GM19467 (cell line): ENCODE measurements around the gene ASAP3.

Experiments used
- ATAC-seq: cut with Tn5 transposase; IDR thresholded peaks from one replicate; pipeline ENCODE4 v1.9.1; 2021; ENCODE audit warnings: mild to moderate bottlenecking, moderate library complexity; ENCODE audit not compliant: unreplicated experiment

Gene ASAP3

DNA sequence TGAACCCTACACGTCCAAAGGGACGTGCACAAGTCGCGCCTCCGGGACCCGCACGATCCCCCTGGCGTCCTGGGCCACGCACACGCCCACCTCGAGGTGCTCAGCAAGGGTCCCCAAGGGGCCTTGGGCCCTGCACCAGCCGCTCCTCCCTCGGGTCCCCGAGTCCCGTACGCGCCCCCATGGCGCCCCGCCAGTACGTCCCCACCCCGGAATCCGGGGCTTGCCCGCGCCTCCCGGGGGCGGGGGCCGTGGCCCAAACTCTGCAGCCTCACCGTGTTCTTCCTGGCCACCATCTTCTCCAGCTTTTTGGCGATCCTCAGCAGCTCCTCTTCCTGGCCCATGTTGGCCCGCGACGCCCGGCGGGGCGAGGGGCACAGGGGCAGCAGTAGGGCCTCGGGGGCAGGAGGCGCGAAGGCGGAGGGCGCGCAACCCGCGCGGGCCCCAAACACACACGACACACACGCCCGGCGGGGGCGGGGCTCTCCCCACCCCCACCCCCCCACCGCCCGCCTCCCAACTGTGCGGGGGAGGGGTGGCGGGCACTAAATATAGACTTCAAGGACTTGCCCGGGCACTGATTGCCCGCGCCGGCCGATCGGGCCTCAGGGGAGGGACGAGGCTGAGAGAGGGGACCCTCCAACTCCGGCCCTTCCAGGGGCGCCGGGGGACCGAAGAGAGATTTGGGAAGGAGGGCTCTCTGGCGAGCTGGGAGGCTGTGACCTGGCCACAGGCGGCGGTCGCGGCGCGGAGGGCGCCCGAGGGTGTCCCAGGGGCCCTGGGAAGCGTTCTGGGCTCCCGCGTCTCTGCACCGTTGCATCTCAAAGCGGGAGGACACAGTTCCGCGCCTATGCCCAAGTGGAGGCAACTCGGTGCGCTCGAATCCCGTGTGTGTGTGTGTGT, 59.4 kb downstream of the ASAP3 start, which contains the start of gene TCEA3:
Gene TCEA3, minus strand, starts transcription at position 456 of the 900 bp plus-strand sequence. Its CDS starts 115 bp downstream, at position 341.
- no peak for ATAC-seq

GRCh38 chr1:23423415-23424292, 60.3 kb downstream of the ASAP3 start:
- no peak for ATAC-seq

DNA sequence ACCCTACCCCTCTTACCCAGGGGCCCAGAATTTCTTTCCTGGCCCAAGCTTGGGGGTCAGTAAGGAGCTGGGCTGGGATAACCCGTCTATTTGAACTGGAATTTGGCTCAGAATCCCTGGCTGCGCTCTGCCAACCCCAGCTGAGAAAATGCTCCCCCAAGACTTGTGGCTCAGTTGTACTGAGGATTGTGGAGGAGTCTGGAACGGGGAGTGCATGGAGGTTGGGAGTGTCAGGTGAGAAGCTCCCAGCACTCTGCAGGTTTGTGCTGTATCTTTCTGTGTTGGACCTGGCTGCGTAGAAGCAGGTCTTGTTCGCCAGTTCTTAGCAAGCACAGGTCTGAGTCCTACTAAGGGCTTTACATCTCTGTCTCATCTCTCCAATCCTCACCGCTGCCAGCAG, 61.0 kb downstream of the ASAP3 start:
- no peak for ATAC-seq

DNA sequence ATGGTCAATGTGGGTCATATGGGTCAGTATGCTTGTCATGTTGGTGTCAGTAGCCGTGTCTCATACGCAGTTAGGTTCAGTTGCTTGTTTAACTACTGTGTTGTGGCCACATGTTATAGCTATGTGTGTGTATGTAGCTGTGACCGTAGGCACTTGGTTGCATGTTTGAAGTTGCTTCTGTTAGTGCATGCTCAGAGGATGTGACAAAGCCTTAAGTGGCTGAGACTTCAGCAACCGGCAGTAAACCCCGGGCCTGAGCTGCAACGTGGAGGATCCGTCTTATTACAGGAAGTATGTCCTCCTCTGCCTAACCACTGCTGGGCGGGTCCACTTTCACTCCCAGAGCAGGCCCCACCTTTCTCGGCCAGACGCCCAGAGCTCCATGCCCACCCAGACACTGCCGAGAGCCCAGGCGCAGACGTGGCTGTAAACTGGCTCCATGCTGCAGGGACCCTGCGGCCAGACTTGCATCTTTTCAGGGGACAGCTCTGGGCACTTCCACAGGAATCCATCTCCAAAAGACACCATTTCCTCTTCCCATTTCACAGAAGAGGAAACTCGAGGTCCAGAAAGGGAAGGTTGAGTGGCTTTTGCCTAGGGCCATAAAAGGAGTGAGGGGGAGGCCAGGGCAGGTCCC, 61.6 kb downstream of the ASAP3 start:
- no peak for ATAC-seq

DNA sequence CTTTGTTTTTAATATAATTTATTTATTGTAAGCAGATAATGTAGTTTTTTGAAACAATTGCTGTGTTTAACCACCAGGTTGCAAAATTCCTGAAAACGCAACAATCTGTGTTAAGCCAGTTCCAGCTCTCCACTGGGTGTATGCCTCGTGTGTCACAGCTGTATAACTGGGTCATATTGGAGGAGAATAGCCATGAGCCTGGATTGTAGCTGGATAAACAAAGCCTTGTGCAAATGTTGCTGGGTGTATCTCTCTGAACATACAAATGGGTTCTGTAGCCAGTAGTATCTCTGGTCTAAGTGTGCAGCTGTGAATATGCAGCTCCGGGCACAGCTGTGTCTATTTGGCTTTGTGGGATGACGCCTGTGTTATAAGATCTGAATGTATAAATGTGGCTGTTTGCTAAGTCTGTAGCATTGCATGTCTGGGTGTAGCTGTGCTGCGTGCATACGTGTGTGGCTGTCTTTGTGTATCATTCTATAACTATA, 62.2 kb downstream of the ASAP3 start:
- ATAC-seq, result no peak

- ATAC-seq, result no peak
Measured at GRCh38 chr1:23421343-23421742, 62.6 kb downstream of the ASAP3 start.

GRCh38 chr1:23420778-23421177, 63.2 kb downstream of the ASAP3 start:
- ATAC-seq, result no peak

DNA sequence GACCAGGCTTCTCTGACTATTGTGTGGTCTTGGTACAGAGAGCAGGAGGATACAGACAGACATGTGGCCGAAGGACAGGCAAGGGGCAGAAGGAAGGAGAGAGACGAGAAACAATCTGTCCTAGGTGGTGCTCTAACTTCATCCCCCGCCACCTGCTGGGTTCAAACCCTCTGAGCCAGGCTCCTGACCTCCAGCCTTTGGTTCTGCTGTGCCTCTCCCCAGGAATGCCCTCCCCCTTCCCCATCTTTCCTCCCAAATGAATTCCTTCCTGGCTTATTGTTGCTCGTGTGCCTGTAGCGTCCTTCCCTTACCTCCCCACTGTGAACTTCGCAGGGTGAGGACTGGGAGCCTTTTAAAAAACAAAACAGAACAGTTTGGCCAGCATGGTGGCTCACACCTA, 64.8 kb downstream of the ASAP3 start:
- no peak for ATAC-seq

- ATAC-seq, result no peak
Measured at GRCh38 chr1:23417570-23417969, 66.4 kb downstream of the ASAP3 start.

DNA sequence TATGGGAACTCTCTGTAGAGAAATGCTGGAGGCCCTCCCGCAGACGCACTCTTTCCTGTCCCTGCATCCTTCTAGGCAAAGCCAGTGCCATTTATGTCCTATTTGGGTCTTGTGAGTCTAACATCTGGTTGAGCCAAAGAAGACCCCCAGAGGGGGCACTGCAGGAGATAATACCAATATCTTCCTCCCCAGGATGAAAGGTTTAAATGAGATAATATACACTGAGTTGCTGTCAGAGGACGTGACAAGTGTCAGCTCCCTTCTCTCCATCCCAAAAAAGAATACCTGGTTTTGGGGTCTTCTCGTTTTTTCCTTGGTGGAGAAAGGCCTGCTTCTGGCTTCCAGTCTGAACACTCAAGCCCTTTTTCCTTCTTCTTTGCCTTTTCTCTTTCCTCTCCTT, 67.0 kb downstream of the ASAP3 start:
- no peak for ATAC-seq

DNA sequence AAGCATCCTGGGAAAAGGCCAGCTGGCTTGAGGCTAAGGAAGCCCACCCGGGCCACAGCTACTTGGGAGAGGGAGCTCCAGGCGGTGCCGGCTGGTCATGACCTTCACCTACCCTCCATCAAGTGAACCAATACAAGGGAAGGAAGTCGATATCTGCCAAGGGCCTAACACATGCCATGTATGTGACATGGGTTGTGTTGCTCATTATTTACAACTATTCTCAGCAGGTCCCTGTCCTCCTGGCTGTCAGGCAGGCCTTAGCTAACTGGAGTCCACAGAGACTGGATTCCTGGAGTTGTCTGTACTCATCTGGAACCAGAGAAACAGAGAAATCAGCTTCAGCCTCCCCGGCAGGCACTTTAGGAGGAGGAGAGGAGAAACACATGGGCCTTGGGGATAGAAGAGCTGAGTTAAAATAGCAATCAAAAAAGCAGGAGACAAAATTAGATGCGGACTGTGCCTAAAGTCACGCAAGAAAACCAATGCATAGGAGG, 75.1 kb downstream of the ASAP3 start:
- ATAC-seq, result no peak

DNA sequence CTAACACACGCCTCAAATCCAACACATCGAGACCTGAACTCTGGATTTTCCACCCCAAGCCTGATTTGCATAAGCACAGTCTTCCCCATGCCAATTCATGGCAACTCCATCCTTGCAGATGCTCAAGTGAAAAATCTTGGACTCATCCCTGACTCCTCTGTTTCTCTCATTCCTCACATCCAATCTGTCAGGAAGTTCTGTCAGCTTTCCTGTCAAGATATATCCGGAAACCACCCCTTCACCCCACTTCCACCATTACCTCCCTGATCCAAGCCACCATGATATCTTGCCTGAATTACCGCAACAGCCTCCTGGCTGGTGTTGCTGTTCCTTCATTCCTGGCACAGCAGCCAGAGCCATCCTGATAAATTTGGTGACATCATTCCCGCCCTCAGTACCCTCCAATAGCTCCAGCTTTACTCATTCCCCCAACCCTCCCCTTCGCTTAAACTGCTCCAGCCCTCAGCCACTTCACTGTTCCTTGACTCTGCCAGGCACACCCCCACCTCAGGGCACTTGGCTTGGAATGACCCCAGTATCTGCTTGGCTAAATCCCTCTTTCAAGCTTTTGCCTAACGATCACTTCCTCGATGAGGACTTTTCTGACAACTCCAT, 76.9 kb downstream of the ASAP3 start:
- no peak for ATAC-seq

DNA sequence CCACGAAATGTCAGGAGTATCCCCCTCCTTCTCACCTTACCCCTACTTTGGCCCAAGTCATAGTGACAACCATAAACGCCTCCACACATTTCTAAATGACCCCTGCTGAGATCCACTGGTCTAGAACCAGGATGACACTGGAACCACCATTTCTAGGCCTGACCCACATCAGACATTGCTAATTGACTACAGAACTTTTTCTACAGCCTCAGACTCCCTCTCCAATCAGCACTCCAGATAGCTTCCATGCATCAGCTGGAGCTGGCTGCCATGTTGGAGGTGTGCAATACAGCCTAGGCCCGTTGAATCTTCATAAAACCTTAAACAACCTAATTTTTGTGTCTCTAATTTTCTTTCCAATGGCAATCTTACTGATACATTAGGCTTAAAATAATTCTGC, 78.0 kb downstream of the ASAP3 start:
- no peak for ATAC-seq

DNA sequence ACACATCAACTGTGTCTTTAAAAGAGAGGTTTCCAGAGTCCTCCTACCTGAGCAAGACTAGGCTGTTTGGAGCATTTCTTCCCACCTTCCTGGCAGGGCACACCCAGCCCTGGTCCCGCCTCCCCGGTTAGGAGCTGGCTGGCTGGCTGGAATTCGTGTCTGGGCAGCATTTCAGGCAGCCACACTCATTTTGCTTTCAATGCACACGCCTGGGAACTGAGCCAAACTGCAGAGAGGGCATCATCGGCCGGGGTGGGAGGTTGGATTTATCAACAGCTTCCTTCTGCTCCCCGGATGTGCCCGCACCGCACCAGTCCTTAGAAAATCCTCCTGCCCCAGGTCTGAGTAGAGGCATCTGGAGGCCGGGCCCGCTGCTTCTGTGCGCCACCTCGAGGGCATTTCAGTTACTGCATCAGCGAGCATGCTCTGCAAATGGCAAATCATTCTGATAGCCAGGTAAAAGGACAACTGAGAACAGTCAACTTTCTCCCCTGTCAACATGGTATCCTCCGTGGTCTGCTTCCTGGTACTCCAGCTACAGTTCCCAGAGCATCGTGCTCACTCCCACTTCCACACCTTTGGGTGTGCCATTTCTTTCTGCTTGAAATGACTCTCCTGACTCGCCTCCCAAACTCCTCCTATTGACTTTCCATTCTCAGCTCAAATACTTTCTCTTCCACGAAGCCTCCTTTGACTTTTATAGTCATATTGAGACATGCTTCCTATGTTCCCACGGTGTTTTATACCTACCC, 80.1 kb downstream of the ASAP3 start:
- no peak for ATAC-seq

DNA sequence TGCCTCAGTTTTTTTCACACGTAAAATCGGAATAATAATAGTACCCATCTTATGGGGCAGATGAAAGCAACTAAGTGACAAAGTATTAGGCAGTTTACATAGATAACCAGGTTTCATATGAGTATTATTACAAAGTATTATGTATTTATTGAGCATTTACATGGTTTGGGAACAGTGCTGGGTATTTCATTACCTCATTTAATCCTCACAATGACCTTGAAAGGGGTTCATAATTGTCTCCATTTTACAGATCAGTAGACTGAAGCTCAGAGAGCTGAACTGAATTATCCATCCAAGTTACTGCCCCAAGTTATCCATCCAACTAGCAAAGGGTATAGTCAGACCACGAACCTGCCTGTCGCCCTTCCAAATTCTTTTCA, 80.6 kb downstream of the ASAP3 start:
- no peak for ATAC-seq

DNA sequence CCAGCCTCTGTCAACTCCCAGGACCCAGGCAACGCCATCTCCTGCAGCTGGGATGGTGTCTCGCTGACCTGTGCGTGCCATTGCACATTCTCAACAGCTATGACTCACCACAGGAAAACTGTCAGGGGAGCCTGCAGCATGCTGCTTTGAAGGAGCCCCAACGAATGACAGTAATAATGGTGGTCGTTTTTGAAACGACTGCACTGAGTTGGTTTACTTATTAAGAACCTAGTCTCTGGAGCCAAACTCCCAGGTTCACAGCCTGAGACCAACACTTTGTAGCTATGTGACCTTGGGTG, 81.0 kb downstream of the ASAP3 start:
- no peak for ATAC-seq

DNA sequence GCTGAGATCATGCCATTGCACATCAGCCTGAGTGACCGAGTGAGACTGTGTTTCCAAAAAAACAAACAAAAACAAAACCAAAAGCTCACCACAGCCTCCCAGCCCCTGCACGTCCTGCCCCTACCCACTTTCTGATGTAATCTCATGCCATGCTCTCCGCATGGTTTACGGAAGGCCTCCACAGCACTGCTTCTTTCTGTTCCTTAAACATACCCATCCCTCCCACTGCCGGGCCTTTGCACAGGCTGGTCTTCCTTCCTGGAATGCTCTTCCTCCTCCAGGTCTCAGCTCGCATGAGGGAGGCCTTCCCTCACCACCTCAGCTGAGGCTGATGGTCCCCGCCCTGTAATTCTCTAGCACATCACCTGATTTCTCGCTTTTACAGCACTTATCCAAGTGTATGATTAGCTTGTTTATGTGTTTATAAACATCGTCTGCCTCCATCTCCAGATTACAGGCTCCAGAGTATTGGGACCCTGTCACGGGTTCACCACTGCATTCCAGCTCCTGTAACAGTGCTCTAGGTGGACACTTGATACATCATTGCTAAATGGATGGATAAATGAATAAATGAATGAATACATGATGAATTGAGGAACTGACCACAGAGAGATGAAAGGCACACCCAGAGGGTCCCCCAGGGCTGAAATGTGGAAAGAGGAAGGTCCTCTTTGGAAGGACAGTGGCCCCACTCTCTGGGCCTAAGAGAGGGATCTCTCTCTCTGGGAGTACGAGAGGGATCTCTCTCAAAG, 81.5 kb downstream of the ASAP3 start:
- no peak for ATAC-seq

DNA sequence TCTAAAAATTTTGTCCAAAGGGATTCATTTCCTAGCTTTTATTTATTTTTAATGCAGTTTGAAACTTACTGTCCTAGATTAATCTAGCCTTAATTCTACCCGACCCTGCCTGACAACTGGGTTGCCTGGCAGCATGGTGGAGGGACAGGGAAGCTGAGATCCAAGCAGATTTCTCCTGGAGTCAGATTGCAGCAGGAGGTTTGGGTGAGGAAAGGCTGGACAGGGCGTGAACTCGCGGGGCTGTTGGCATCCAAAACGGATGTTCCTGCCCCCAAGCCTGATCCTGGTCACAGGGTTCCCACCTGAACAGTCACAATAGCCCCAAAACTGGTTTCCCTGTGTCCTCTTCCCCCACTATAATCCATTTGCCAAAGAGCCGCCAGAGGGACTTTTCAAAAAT, 82.7 kb downstream of the ASAP3 start:
- ATAC-seq, result no peak

DNA sequence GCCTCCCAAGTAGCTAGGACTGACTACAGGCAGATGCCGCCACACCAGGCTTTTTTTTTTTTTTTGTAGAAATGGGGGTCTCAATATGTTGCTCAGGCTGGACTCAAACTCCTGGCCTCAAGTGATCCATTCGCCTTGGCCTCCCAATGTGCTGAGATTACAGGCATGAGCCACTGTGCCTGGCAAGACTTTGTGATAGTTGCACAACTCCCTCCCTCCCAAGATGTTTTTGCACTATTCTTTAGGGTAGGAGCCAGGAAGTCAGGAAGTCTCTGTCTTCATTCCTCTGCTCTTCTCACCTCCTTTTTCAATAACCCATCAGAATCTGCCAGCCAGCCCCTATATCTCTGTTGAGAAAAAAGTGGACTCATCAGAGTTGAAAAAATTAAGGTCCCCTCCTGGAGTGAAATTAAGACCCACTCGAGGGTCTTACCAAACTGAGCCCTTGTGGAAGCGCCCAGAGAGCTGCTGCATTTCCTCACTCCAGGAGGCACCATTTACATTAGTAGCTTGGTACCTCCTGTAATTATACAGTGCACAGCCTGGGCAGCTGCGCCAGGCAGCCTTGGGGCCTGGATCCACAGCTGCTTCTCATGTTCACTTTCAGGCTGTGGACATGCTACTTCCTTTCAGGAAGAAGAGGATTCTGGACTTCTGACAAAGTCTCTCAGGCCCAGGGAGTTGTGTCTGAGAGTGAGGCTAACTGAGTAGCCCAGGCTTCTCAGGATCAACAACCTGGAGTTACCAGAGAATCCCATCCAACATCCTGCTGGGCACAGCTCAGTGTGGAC, 83.5 kb downstream of the ASAP3 start:
- no peak for ATAC-seq
